Neuronal stem cell (in vitro differentiated cells): ENCODE data around the gene OLFM1. TPM values are rescaled to one million over a fixed set of nuclear protein-coding genes. Genes with fewer than 3 reads are reported as not detected.

Experiments used
- DNase-seq: peaks from one replicate; pipeline ENCODE4 v3.0.0-alpha.2; 2013; ENCODE audit warnings: low spot score
- H2AFZ ChIP-seq: one replicate; pipeline ENCODE4 v1.6.1; 2013; ENCODE audit warnings: mild to moderate bottlenecking, low read length, inconsistent platforms
- H2AK5ac ChIP-seq: 2 replicates; pipeline ENCODE4 v1.6.1; 2013; ENCODE audit warnings: low read depth, mild to moderate bottlenecking, inconsistent platforms, low read length, moderate library complexity, mixed read lengths
- H2BK120ac ChIP-seq: 2 replicates; pipeline ENCODE4 v1.6.1; 2013; ENCODE audit warnings: low read depth, mild to moderate bottlenecking, inconsistent platforms, low read length, moderate library complexity, mixed read lengths
- H2BK12ac ChIP-seq: one replicate; pipeline ENCODE4 v1.6.1; 2013; ENCODE audit warnings: low read length, inconsistent platforms
- H2BK15ac ChIP-seq: 2 replicates; pipeline ENCODE4 v1.6.1; 2013; ENCODE audit warnings: mild to moderate bottlenecking, low read length, inconsistent platforms, mixed read lengths
- H2BK5ac ChIP-seq: one replicate; pipeline ENCODE4 v1.6.1; 2013; ENCODE audit warnings: inconsistent platforms, mild to moderate bottlenecking, low read length, moderate library complexity
- H3K14ac ChIP-seq: one replicate; pipeline ENCODE4 v1.6.1; 2013; ENCODE audit warnings: low read length, inconsistent platforms
- H3K18ac ChIP-seq: 2 replicates; pipeline ENCODE4 v1.6.1; 2013; ENCODE audit warnings: low read length, inconsistent platforms
- H3K23ac ChIP-seq: 2 replicates; pipeline ENCODE4 v1.6.1; 2013; ENCODE audit warnings: low read depth, mild to moderate bottlenecking, mixed read lengths, low read length, inconsistent platforms; ENCODE audit not compliant: poor library complexity
- H3K27ac ChIP-seq: replicated peaks from 3 replicates; pipeline ENCODE4 v1.5.1; 2013; ENCODE audit warnings: low read length, inconsistent platforms
- H3K27me3 ChIP-seq, 3 experiments: 2 replicates each; pipeline ENCODE4 v1.6.1; 2013; ENCODE audit warnings: low read length in 3 of 3, mild to moderate bottlenecking in 2 of 3, inconsistent platforms in 1 of 3, low read depth in 1 of 3, mixed read lengths in 1 of 3, moderate library complexity in 1 of 3; ENCODE audit not compliant: control insufficient read depth in 3 of 3, insufficient read depth in 3 of 3
- H3K36me3 ChIP-seq, 2 donors: replicated peaks in 1 of 2; 2 replicates each; pipeline ENCODE4 v1.6.1; 2013; ENCODE audit warnings: low read length in 2 of 2; ENCODE audit not compliant: control insufficient read depth in 2 of 2, insufficient read depth in 2 of 2
- H3K4ac ChIP-seq: 2 replicates; pipeline ENCODE4 v1.6.1; 2013; ENCODE audit warnings: inconsistent platforms, mild to moderate bottlenecking, low read length, moderate library complexity
- H3K4me1 ChIP-seq, 2 donors: 1 replicate in 1 of 2; 2 replicates in 1 of 2; pipeline ENCODE4 v1.6.1; 2013; ENCODE audit warnings: low read length in 2 of 2, low read depth in 1 of 2; ENCODE audit not compliant: control insufficient read depth in 2 of 2, insufficient read depth in 1 of 2
- H3K4me2 ChIP-seq: one replicate; pipeline ENCODE4 v1.6.1; 2013; ENCODE audit warnings: mild to moderate bottlenecking, low read length, inconsistent platforms; ENCODE audit not compliant: insufficient read depth, poor library complexity, severe bottlenecking
- H3K4me3 ChIP-seq, 2 donors: 2 replicates each; pipeline ENCODE4 v1.5.1; 2013; ENCODE audit warnings: low read length in 2 of 2, mild to moderate bottlenecking in 2 of 2, inconsistent platforms in 1 of 2, moderate library complexity in 1 of 2
- H3K79me1 ChIP-seq: one replicate; pipeline ENCODE4 v1.6.1; 2013; ENCODE audit warnings: low read depth, mild to moderate bottlenecking, inconsistent platforms, low read length, moderate library complexity
- H3K9ac ChIP-seq: one replicate; pipeline ENCODE4 v1.6.1; 2013; ENCODE audit warnings: mild to moderate bottlenecking, low read depth, low read length, inconsistent platforms; ENCODE audit not compliant: poor library complexity
- H3K9me3 ChIP-seq, 2 donors: replicated peaks in 1 of 2; 2 replicates each; pipeline versions ENCODE3 to v1.6.1; 2013; ENCODE audit warnings: low read length in 2 of 2, mild to moderate bottlenecking in 2 of 2, inconsistent platforms in 1 of 2, low read depth in 1 of 2, mixed read lengths in 1 of 2, moderate library complexity in 1 of 2; ENCODE audit not compliant: control insufficient read depth in 2 of 2, insufficient read depth in 1 of 2
- H4K8ac ChIP-seq: one replicate; pipeline ENCODE4 v1.6.1; 2013; ENCODE audit warnings: low read depth, mild to moderate bottlenecking, inconsistent platforms, low read length, moderate library complexity
- H4K91ac ChIP-seq: one replicate; pipeline ENCODE4 v1.6.1; 2013; ENCODE audit warnings: low read length, low read depth, mild to moderate bottlenecking, inconsistent platforms; ENCODE audit not compliant: poor library complexity
- WGBS, 2 donors: extraction: QIAGEN DNeasy Blood & Tissue Kit; methylation state at CpG; one replicate each; pipeline ENCODE4 v1.1.7; 2013; ENCODE audit warnings: missing lambda C conversion rate in 2 of 2, mixed read lengths in 1 of 2; ENCODE audit not compliant: insufficient read length in 2 of 2, insufficient replicate concordance in 1 of 2; ENCODE audit errors: extremely low coverage in 2 of 2; 5-methylcytosine and 5-hydroxymethylcytosine counted together
- polyA plus RNA-seq, 2 experiments: library from polyadenylated mRNA; stranded (reverse); fragments of 200-250 nt; gene quantifications; one replicate each; pipeline ENCODE4 v1.2.3, GENCODE V29; 2013

The OLFM1 gene
- polyA plus RNA-seq (2013, experiment 1 of 2) = 5.8 TPM
- 5.8 TPM for polyA plus RNA-seq (2013, experiment 2 of 2)

DNA sequence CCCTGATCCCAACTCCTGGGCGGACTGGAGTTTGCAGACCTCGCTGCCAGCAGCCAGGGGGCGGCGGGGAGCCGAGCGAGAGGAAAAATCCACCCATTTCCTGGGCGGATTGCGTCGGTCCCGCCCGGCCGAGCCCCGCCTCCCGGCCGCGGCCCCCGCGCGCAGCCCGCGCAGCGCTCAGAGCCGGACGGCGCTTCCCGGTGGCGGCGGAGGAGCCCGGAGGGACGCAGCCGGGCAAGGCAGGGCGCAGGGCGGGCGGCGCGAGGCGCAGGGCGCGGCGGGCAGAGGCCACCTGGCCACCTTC is at the start of gene OLFM1:
TSS of gene OLFM1 (plus strand) at position 180 of the 304 bp plus-strand sequence. CDS start 322 bp downstream, outside the sequence.
- Histone ChIP-seq H2AK5ac (peak within 1 kb of the TSS; percentile 84), H3K27ac (no peak within 1 kb of the TSS), H2BK12ac (peak within 1 kb of the TSS; percentile 68), H3K27me3 (peaks cover 17 to 51% (median 48%) of the 10 kb centered on the region in 3 experiments), H3K14ac (peak within 1 kb of the TSS; percentile 31), H2BK5ac (peak within 1 kb of the TSS; percentile 34), H3K4me1 (peaks cover 2 to 3% of the 10 kb centered on the region in 2 donors), H2AFZ (peak within 1 kb of the TSS; percentile 68), H2BK15ac (peak within 1 kb of the TSS; percentile 58), H3K23ac (peak within 1 kb of the TSS; percentile 61), H3K9me3 (peaks cover 0 to 6% of the 10 kb centered on the region in 2 donors), H3K79me1 (no peaks in the 10 kb centered on the region), H4K91ac (no peak within 1 kb of the TSS), H2BK120ac (no peak within 1 kb of the TSS), H3K18ac (peak within 1 kb of the TSS; percentile 78), H3K36me3 (no peaks in the 10 kb centered on the region), H3K4me2 (peak within 1 kb of the TSS; percentile 95), H3K4ac (no peak within 1 kb of the TSS), H3K4me3 (peak within 1 kb of the TSS; percentile 44 to 76), H4K8ac (no peak within 1 kb of the TSS), H3K9ac (peak within 1 kb of the TSS; percentile 57)
- DNase-seq = peak; percentile 72
- no CpG with 5 or more reads among the region's 40 CpGs for WGBS, 2 donors

GRCh38 chr9:135038331-135038730 is 49.1 kb upstream of the OLFM1 start:
- Histone ChIP-seq H3K18ac (no peak overlapping the region), H2BK120ac (no peak overlapping the region), H3K23ac (no peak overlapping the region), H2BK15ac (no peak overlapping the region), H3K4me3 (no peak overlapping the region), H3K4me2 (no peak overlapping the region), H3K4me1 (no peaks in the 10 kb centered on the region), H3K79me1 (peaks cover 2% of the 10 kb centered on the region), H2BK12ac (no peak overlapping the region), H2AFZ (no peak overlapping the region), H4K91ac (no peak overlapping the region), H3K14ac (no peak overlapping the region), H4K8ac (no peak overlapping the region), H3K4ac (no peak overlapping the region), H3K27ac (no peak overlapping the region), H3K9ac (no peak overlapping the region), H3K27me3 (peaks cover 0 to 10% (median 0%) of the 10 kb centered on the region in 3 experiments), H3K36me3 (no peaks in the 10 kb centered on the region), H2AK5ac (no peak overlapping the region), H3K9me3 (no peaks in the 10 kb centered on the region), H2BK5ac (no peak overlapping the region)
- no peak for DNase-seq
- WGBS, 2 donors = no CpG with 5 or more reads among the region's 13 CpGs

- no peak overlapping the region for H2BK5ac ChIP-seq
- H3K9ac ChIP-seq = no peak overlapping the region
- no peak overlapping the region for H3K23ac ChIP-seq
- no CpG with 5 or more reads among the region's 3 CpGs for WGBS, 2 donors
- no peak for DNase-seq
- no peaks in the 10 kb centered on the region for H3K36me3 ChIP-seq
- H4K91ac ChIP-seq = no peak overlapping the region
- H4K8ac ChIP-seq = no peak overlapping the region
- H3K14ac ChIP-seq = no peak overlapping the region
- H3K4me1 ChIP-seq = no peaks in the 10 kb centered on the region
- no peak overlapping the region for H2BK120ac ChIP-seq
- no peak overlapping the region for H3K4ac ChIP-seq
- H3K18ac ChIP-seq = no peak overlapping the region
- H3K4me2 ChIP-seq = no peak overlapping the region
- peaks cover 2% of the 10 kb centered on the region for H3K79me1 ChIP-seq
- no peak overlapping the region for H3K4me3 ChIP-seq
- H2BK15ac ChIP-seq = no peak overlapping the region
- H2BK12ac ChIP-seq = no peak overlapping the region
- H2AK5ac ChIP-seq = no peak overlapping the region
- H3K9me3 ChIP-seq = no peaks in the 10 kb centered on the region
- no peak overlapping the region for H3K27ac ChIP-seq
- peaks cover 0 to 10% (median 0%) of the 10 kb centered on the region in 3 experiments for H3K27me3 ChIP-seq
- H2AFZ ChIP-seq = no peak overlapping the region
Measured at GRCh38 chr9:135038826-135039225, 48.6 kb upstream of the OLFM1 start.

DNA sequence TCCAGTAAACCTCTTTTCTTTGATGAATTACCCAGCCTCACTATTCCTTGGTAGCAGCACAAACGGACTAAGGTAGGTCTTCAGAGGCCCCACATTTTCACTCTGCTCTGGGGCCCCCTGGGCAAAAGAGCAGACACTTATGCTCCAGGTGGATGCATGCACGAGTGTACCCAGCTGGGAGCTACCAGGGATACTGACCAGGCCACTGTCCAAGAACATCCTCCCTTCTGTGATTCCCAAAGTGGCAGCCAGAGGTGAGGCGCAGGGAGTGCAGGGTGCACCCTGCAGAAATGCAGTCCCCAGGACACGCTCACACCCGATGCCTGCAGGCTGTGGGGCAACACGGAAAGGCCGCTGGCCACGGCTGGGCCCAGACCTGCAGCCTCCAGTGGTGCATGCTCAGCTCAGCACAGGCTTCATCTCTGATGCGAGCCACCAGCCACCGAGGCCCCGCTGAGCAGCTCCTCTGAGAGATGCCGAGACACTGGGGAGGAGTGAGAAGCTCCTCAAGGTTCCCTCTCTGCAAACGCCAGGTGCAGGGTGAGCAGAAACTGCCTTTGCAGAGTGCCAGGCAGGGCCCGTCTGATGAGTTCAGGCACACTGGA is 48.1 kb upstream of the OLFM1 start:
- H2BK15ac ChIP-seq = no peak overlapping the region
- no peak overlapping the region for H3K18ac ChIP-seq
- H2BK12ac ChIP-seq = no peak overlapping the region
- no peak overlapping the region for H2BK120ac ChIP-seq
- H4K8ac ChIP-seq = no peak overlapping the region
- H3K4me2 ChIP-seq = no peak overlapping the region
- no peak overlapping the region for H4K91ac ChIP-seq
- no peak overlapping the region for H3K23ac ChIP-seq
- H3K4me1 ChIP-seq = no peaks in the 10 kb centered on the region
- DNase-seq = no peak
- peaks cover 2% of the 10 kb centered on the region for H3K79me1 ChIP-seq
- H3K14ac ChIP-seq = no peak overlapping the region
- H3K9me3 ChIP-seq = no peaks in the 10 kb centered on the region
- no peak overlapping the region for H2AK5ac ChIP-seq
- no peak overlapping the region for H2AFZ ChIP-seq
- no peaks in the 10 kb centered on the region for H3K36me3 ChIP-seq
- peaks cover 0 to 10% (median 0%) of the 10 kb centered on the region in 3 experiments for H3K27me3 ChIP-seq
- no peak overlapping the region for H3K4ac ChIP-seq
- no peak overlapping the region for H2BK5ac ChIP-seq
- H3K9ac ChIP-seq = no peak overlapping the region
- WGBS, 2 donors = no CpG with 5 or more reads among the region's 14 CpGs
- H3K4me3 ChIP-seq = no peak overlapping the region
- no peak overlapping the region for H3K27ac ChIP-seq
